Right kidney (tissue), 1 donor: ENCODE measurements around the gene SMYD3.

Experiments
- DNase-seq: peaks from one replicate; pipeline ENCODE4 v3.0.0-alpha.2; 2016

SMYD3 gene

DNA sequence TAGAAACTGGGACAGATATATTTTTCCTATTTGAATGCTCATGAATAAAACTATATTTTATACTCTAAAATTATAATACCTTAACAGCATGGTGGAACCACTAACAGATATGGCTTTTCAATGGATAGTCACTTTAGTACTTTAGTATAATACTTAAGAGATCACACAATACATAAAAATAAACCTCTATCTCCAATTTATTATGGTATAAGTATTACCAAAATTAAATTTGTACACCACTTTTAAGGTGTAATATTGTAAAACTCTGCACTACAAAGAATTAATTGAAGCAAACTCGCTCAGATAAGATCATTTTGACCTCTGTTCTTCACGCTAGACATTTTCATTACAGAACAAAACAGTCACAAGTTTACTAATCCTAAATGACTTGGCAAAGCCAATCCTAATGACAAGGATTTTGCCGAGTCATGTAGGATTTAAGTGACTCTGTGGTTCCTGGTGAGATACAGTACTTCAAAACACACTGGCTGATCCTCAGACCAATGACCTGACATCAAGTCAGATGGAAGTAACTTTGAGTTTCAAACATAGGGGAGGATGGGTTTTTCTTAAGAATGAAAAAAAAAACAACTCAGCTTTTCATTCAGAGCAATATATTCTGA, 200.6 kb downstream of the SMYD3 start:
- no peak for DNase-seq

DNA sequence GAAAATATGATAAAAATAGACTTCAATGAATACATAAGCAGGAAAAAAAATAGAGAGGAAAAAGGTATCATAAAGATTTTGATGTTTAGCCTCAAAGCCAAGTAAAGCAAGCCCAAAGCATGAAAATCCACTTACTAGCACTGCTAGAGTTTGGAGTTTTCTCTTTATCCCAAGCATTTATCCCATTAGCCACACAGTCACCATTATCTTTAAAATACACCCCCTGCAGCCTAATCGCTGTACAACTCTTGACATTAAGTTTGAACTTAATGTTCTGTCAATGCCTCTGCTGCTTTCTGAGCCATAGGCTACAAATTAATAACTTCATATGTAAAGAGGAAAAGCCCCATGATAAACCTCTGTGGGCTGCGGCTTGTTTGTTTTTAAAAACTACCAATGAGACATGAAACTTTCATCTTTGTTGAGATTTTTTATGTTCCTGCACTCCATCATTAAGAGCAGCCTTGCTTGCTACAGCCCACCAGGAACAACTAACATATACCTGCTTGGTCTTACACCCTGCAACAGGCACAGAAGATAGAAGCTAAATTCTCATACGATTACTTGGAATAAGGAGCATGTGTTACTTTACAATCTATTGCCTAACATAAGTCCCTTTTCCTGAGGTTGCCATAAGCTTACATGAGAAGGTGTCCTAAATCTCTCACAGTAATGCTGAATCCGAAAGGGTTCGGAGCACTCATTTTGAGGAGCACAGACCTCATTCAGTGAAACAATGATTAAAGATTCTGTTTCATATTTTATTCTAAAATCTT, 202.4 kb downstream of the SMYD3 start:
- no peak for DNase-seq

- DNase-seq: no peak
Measured at GRCh38 chr1:246302711-246303317, 204.3 kb downstream of the SMYD3 start.

- DNase-seq: no peak
Measured at GRCh38 chr1:246302251-246302625, 204.8 kb downstream of the SMYD3 start.

DNA sequence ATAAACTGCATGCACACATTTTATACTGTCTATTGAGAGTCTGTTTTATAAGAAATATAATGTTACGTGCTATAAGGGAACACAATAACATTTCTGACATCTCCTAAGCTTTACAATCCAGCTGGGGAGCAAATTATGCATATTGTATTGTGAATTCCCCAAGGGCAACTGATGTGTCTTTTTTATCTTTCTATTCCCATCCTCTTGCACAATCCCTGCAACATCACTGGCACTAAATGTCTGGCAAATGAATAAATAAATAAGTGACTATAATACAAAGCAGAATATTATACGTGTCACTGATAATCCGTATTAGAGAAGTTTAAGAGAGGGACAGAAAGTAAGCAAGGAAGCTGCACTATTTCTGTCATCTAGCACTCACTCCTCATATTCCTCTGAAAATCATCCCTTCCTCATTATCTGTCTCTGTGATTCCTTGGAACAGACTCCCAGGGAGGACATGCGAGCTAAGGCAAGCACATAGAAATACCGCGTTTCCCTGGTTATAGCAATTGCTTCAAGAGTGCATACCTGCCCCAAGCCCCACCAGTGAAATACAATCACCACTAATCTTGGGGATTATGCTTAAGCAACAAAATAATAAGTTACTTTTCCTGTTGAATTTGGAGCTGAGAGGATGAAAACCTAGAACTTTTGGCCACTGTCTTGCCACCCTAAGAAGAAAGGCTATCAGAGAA, 205.4 kb downstream of the SMYD3 start:
- DNase-seq: no peak

GRCh38 chr1:246300626-246301549, 206.2 kb downstream of the SMYD3 start:
- DNase-seq: no peak

DNA sequence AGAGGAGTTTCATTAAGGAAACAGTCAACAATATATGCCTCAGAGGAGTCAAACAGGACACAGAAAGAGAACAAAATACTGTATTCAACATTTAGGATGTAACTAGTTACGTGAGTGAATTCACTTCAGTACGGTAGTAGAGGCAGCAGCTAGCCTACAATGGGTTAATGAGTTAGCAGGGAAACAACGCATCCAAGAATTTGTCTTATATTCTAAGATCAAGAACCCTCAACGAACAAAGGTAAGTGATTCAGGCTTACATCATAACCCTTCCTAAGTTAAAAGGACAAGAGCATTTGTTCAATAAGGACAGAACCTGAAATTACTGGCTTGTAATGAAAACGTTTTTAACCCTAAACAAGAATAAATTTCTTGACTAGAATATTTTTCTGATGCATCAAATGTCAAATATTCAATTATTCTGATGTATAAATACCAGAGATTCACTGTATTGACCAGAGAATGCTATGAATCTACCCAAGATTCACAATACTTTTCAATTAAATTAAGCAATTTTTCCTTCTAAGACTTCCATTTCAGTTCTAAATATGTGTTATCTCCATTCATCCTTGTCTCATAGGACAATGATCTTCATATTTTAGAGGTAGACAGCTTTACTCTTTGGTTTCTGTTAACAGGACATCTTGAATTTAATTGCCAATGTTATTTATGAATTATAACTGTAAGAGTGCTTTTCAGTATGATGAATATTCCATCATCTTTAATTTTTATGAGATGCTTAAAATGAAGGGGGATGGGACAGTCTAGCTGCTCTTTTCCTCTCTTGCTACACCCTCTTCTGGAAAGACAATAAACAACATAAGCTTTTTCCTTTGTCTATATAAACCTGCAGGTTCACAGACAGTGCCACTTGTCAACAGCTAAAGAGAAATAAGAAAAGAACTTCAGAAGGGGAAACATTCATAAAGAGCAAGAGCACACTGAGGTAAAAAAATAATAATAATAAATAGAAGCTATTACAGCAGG, 209.5 kb downstream of the SMYD3 start:
- no peak for DNase-seq

DNA sequence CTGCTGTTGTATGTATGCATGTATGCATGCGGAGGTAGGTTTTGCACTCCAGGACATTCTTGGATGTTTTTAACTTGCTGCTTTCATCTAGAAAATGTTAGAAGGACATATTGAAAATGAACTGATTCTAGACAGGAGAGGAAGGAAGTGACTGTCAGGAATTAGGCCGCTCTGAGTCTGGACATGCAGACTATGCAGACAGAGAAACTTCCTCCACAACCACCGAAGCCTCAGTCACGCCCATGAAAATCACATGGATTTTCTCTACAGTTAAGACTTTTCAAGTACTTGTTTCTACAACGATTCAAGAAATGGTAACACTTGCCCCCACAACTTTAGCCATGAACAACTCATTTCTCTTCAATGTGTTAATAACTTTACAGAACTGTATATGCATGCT, 211.1 kb downstream of the SMYD3 start:
- DNase-seq: no peak

DNA sequence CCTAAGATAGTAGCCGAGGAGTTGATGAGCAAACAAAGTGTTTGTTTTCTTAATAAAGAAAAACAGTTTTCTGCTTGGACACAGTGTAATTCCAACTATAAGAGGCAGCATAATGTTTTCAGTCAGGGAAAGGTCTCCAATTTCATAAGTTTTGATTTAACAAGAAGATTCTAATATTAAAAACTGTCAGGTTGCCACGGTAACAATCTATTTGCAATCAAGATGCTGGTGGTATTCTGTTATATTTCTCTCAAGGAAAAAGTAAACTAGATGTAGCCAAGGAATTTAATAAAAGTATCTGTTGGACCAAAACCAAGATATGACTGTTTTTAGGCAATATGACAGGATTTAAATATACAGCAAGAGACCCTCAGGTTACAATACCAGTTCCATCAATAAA, 211.7 kb downstream of the SMYD3 start:
- no peak for DNase-seq

- no peak for DNase-seq
Measured at GRCh38 chr1:246294263-246294662, 212.8 kb downstream of the SMYD3 start.

DNA sequence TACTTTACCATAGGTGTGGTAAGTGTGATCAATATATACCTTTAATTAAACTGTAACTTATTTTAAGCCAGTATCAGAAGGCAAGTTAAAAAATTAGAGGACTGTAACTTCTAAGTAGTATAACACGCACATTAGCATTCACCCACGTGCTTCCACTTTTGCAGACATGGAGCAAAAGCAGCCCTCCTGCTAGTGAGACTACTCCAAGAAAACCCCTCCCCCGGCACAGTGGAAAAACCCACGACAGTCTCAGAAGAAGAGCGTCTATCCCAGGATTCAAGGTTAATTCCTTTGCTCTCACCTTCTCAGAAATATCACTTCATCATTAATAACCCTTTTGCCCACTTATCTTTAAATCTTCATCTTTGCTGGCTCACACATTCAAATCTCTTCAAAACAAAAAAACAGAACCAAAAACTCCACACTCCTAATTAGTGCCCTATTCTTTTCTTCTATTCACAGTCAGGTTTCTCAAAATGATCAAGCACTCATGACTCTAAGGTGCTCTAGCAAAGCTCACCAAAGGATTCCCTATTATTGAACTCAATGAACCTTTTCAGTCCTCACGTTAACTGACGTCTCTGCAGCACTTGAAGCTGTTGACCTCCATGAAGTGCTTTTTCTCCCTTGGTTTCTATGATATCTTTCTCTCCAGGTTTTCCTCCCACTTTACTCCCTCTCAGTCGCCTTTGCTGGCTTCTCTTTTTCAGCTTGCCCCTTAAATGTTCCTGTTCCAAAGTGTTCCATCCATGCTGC, 213.5 kb downstream of the SMYD3 start:
- DNase-seq: no peak

GRCh38 chr1:246292571-246292970, 214.5 kb downstream of the SMYD3 start:
- no peak for DNase-seq

- no peak for DNase-seq
Measured at GRCh38 chr1:246291127-246291526, 216.0 kb downstream of the SMYD3 start.

- no peak for DNase-seq
Measured at GRCh38 chr1:246283771-246284410, 223.2 kb downstream of the SMYD3 start.

- DNase-seq: no peak
Measured at GRCh38 chr1:246281639-246282038, 225.4 kb downstream of the SMYD3 start.

DNA sequence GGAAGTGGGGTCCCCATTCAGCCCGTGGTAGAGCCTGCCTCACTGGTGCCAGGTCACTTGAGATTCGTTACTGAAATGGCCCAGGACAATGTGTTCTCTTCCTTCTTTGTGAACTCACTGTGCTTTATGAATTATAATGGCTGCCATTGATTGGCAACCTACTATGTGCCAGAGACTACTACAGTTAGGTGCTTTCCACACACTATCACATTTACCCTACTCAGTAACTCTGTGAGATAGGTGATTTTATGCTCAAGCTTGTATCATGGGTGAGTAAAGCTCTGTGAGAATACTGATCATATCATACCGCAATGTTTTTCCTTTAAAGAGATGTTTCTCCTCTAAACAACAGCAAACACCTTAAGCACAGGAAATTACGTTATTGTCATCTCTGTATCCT, 225.9 kb downstream of the SMYD3 start:
- no peak for DNase-seq

GRCh38 chr1:246280551-246280950, 226.5 kb downstream of the SMYD3 start:
- no peak for DNase-seq

- no peak for DNase-seq
Measured at GRCh38 chr1:246279402-246279801, 227.7 kb downstream of the SMYD3 start.

GRCh38 chr1:246278371-246278770, 228.7 kb downstream of the SMYD3 start:
- no peak for DNase-seq

DNA sequence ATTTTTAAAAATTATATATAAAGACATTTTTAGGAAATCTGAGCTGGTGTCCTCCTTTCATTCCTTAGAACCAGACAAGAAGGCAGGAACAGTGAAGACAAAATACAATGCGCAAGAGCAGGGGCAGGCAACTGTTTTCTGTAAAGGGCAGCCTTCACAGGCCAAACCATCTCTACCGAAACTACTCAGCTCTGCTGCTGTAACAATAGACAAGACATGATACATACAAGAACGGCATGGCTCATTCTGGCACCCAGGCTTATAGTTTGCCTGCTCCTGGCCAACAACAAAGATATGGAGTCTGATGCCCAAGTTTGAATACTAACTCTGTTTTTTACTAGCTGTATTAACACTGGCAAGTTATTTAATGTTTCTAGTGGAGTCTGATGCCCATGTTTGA, 232.0 kb downstream of the SMYD3 start:
- no peak for DNase-seq
